ENCODE results near the gene REM2. TPM values are rescaled to one million over a fixed set of nuclear protein-coding genes. Genes with fewer than 3 reads are reported as not detected.

Gene REM2
- total RNA-seq, 4 donors from 2014 or later, result 0.83 to 1.6 TPM; not detected in 2

DNA sequence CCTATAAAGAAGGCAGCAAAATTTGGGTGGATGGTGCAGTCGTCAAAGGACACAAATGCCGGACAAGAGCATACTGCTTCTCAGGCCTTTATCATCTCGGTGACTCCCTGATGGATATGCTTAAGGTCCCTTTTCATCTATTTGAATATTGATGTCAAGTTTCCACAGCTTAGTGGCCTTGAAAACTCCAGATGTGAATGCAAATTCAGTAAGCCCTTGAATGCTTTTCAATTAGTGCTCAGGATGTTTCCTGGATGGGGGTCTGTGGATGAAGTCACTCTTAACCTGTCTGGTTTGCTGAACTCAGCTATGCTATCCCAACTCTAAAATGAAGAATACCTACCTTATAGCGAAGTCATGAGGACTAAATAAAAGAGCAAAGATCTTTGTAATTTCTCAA lies 10.7 kb downstream of the REM2 start:
- no peak overlapping the region for H3K27ac ChIP-seq
- H3K4me1 ChIP-seq, result no peaks in the 10 kb centered on the region
- TF ChIP-seq, protein P1, sequence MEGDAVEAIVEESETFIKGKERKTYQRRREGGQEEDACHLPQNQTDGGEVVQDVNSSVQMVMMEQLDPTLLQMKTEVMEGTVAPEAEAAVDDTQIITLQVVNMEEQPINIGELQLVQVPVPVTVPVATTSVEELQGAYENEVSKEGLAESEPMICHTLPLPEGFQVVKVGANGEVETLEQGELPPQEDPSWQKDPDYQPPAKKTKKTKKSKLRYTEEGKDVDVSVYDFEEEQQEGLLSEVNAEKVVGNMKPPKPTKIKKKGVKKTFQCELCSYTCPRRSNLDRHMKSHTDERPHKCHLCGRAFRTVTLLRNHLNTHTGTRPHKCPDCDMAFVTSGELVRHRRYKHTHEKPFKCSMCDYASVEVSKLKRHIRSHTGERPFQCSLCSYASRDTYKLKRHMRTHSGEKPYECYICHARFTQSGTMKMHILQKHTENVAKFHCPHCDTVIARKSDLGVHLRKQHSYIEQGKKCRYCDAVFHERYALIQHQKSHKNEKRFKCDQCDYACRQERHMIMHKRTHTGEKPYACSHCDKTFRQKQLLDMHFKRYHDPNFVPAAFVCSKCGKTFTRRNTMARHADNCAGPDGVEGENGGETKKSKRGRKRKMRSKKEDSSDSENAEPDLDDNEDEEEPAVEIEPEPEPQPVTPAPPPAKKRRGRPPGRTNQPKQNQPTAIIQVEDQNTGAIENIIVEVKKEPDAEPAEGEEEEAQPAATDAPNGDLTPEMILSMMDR (IDR thresholded peaks at IDR 0.05), result no peak
- no peak for TF ChIP-seq POLR2A (IDR thresholded peaks at IDR 0.05)
- no peaks in the 10 kb centered on the region for H3K36me3 ChIP-seq
- H3K9me3 ChIP-seq, result no peaks in the 10 kb centered on the region
- H3K4me3 ChIP-seq, result no peak overlapping the region
- H3K27me3 ChIP-seq, result no peaks in the 10 kb centered on the region
- DNase-seq, result no peak
- intact Hi-C loops (cut with DNase I; ENCODE audit: low total_unique reads), result no loop called here

DNA sequence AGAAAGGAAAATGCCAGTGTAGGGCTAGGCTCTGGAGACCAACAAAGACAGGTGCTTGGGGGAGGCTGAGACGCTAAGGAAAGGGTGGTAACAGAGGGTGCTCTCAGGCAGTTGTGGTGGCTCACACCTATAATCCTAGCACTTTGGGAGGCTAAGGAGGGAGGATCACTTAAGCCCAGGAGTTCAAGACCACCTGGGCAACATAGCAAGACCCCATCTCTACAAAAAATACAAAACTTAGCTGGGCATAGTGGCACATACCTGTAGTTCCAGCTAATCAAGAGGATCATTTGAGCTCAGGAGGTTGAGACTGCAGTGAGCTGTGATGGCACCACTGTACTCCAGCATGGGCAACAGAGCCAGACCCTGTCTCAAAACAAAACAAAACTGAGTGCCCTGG lies 12.4 kb downstream of the REM2 start:
- no peak overlapping the region for H3K4me3 ChIP-seq
- no peaks in the 10 kb centered on the region for H3K27me3 ChIP-seq
- TF ChIP-seq POLR2A (IDR thresholded peaks at IDR 0.05), result no peak
- TF ChIP-seq, protein P1 (IDR thresholded peaks at IDR 0.05), result no peak
- intact Hi-C loops (cut with DNase I; ENCODE audit: low total_unique reads), result no loop called here
- no peak for DNase-seq
- H3K36me3 ChIP-seq, result no peaks in the 10 kb centered on the region
- H3K9me3 ChIP-seq, result no peaks in the 10 kb centered on the region
- H3K4me1 ChIP-seq, result no peaks in the 10 kb centered on the region
- no peak overlapping the region for H3K27ac ChIP-seq

DNA sequence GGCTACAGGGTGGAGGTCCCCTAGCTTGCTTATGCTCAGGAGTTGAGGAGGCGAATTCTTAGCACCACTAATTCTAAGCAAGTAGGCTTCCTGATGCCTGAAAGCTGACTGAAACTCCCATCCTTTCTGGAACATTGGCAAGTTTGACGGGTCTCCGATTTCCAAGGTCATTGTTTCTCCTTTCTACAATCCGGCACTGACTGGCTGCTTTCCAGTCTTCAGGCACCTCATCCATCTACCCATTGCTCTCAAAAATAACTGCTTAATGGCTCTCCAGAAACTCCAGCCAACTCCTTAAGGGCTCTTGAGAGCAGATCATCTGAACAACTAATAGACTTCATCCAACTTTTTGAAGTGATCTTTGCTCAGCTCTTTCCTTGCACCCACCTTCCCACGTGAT lies 13.3 kb downstream of the REM2 start:
- TF ChIP-seq, protein P1 (IDR thresholded peaks at IDR 0.05), result no peak
- no peak for TF ChIP-seq POLR2A (IDR thresholded peaks at IDR 0.05)
- H3K27ac ChIP-seq, result no peak overlapping the region
- H3K4me1 ChIP-seq, result no peaks in the 10 kb centered on the region
- no peaks in the 10 kb centered on the region for H3K27me3 ChIP-seq
- no peaks in the 10 kb centered on the region for H3K9me3 ChIP-seq
- H3K4me3 ChIP-seq, result no peak overlapping the region
- DNase-seq, result no peak
- no peaks in the 10 kb centered on the region for H3K36me3 ChIP-seq
- intact Hi-C loops (cut with DNase I; ENCODE audit: low total_unique reads), result no loop called here

DNA sequence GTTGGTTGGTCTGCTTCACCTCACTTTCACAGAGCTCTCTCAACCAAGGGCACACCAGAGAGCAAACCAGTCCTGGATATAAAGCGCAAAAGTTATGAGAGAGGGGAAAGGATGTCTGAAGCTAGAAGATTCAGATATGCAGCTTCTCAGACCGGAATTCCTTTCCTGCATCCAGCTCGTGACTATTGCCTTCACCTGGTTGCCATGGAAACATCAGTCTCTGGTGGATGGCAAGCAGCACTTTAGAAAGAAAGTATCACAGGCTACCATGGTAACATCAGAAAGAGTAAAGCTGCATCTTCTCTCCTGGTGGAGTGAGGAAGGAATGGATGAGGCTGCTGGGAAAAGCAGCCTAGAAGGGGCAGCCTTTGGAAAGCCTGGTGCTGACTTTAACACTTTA lies 13.7 kb downstream of the REM2 start:
- Histone ChIP-seq H3K27ac (no peak overlapping the region), H3K4me1 (no peaks in the 10 kb centered on the region), H3K27me3 (no peaks in the 10 kb centered on the region), H3K4me3 (no peak overlapping the region), H3K36me3 (no peaks in the 10 kb centered on the region), H3K9me3 (no peaks in the 10 kb centered on the region)
- TF ChIP-seq, protein P1 (IDR thresholded peaks at IDR 0.05), result no peak
- TF ChIP-seq POLR2A (IDR thresholded peaks at IDR 0.05), result no peak
- no peak for DNase-seq
- intact Hi-C loops (cut with DNase I; ENCODE audit: low total_unique reads), result no loop called here

DNA sequence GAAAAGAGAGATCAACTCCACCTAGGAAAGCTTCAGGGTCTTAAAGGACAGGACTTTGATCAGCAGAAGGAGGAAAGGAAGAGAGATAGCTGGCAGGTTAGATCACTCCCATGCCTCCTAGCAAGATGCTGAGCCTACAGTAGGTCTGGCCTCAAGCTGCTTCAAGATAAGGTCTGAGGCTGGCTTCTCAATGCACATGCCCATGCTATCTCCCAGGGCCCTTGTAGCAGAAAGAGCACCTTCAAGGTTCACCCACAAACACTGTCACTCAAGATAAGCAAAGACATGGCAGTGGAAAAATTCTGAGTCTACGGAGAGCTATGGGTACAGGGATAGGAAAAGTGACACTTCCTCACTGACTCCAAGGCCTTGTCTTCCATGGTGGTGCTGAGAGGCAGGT lies 14.3 kb downstream of the REM2 start:
- Histone ChIP-seq H3K27ac (peak overlapping the region in 1 of 2 donors; percentile 71), H3K9me3 (no peaks in the 10 kb centered on the region), H3K36me3 (no peaks in the 10 kb centered on the region), H3K27me3 (no peaks in the 10 kb centered on the region), H3K4me1 (no peaks in the 10 kb centered on the region), H3K4me3 (no peak overlapping the region)
- DNase-seq, result no peak
- intact Hi-C loops (cut with DNase I; ENCODE audit: low total_unique reads), result no loop called here
- TF ChIP-seq POLR2A (IDR thresholded peaks at IDR 0.05), result no peak
- TF ChIP-seq, protein P1 (IDR thresholded peaks at IDR 0.05), result no peak
